Tibial nerve (tissue), 4 donors: Measurements from ENCODE around the gene FAP.

Source experiments
- EP300 ChIP-seq, 2 donors: sonication (generic); formaldehyde crosslinking; IDR thresholded peaks; one replicate each; pipeline ENCODE4 v1.6.1; 2017; ENCODE audit warnings: antibody characterized with exemption in 2 of 2, mild to moderate bottlenecking in 1 of 2
- TF ChIP-seq, protein P1 (sequence below), 5 experiments: fragments of 200-600 bp in 3 of 5; fragments of 450-650 bp in 2 of 5; sonication (generic) in 3 of 5; IDR thresholded peaks; one replicate each; pipeline ENCODE4 v1.5.1; 2016 to 2019; ENCODE audit warnings: antibody characterized with exemption in 5 of 5, mild to moderate bottlenecking in 3 of 5, moderate library complexity in 2 of 5

DNA sequence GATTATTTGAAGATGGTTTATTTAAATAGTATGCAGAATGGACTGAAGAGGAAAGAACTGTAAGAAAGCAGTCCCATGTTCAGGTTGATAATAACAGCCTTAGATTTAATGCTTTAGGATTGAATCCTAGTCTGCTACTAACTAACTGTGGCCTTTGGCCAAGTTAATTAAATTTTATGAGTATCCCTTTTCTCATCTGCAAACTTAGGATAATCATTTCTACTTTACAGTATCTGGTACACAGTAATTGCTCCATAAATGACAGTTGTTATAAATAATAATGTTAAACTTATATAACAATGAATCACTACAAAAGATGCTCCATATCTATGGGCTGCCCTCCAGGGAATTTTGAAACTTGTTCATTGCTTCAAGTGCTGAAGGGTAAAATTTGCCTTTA is 41.0 kb downstream of the FAP start:
- TF ChIP-seq, protein P1, sequence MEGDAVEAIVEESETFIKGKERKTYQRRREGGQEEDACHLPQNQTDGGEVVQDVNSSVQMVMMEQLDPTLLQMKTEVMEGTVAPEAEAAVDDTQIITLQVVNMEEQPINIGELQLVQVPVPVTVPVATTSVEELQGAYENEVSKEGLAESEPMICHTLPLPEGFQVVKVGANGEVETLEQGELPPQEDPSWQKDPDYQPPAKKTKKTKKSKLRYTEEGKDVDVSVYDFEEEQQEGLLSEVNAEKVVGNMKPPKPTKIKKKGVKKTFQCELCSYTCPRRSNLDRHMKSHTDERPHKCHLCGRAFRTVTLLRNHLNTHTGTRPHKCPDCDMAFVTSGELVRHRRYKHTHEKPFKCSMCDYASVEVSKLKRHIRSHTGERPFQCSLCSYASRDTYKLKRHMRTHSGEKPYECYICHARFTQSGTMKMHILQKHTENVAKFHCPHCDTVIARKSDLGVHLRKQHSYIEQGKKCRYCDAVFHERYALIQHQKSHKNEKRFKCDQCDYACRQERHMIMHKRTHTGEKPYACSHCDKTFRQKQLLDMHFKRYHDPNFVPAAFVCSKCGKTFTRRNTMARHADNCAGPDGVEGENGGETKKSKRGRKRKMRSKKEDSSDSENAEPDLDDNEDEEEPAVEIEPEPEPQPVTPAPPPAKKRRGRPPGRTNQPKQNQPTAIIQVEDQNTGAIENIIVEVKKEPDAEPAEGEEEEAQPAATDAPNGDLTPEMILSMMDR (IDR thresholded peaks at IDR 0.05) = no peak
- TF ChIP-seq EP300 (IDR thresholded peaks at IDR 0.05) = no peak
